ENCODE measurements around the gene STAG3.
A peak's percentile ranks its signal among the peaks of the same experiment; 100 is the strongest.
"Not testable (repeated sequence)": the region's sequence is repeated elsewhere in the genome, so short reads cannot be mapped to it uniquely, and the experiment has no call there.

STAG3 gene

DNA sequence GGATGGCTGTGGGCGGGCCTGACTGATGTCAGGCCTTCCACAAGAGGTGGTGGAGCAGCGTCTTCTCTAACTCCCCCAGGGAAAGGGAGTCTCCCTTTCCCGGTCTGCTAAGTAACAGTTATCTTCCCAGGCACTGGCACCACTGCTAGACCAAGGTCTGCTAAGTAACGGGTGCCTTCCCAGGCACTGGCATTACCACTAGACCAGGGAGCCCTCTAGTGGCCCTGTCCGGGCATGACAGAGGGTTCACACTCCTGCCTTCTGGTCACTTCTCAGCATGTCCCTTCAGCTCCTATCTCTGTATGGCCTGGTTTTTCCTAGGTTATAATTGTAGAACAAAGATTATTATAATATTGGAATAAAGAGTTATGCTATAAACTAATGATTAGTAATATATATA, 40.2 kb downstream of the STAG3 start:
- DNase-seq: peak; percentile 79

DNA sequence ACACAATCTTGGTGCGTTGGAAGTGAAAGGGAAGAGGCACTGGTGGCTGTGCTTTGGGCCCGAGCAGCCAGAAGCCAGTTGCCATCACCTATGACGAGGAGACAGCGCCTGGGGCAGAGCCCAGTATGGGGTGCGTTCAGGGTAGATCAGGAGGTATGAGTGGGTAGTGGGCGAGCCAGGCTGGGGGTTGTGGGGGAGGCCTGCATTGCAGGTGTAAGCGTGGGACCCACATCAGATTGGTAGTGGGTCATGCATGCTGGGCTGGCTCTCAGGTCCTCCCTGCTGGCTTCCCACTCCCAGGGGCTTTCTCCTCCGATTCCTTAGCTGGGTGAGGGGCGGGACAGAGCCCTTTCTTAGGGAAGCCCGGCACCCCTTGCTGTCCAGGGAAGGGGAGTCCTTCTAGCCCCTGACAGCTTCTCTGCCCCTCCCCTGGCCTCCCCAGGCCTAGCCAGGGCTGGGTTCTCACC, 41.6 kb downstream of the STAG3 start:
- DNase-seq: no peak

DNA sequence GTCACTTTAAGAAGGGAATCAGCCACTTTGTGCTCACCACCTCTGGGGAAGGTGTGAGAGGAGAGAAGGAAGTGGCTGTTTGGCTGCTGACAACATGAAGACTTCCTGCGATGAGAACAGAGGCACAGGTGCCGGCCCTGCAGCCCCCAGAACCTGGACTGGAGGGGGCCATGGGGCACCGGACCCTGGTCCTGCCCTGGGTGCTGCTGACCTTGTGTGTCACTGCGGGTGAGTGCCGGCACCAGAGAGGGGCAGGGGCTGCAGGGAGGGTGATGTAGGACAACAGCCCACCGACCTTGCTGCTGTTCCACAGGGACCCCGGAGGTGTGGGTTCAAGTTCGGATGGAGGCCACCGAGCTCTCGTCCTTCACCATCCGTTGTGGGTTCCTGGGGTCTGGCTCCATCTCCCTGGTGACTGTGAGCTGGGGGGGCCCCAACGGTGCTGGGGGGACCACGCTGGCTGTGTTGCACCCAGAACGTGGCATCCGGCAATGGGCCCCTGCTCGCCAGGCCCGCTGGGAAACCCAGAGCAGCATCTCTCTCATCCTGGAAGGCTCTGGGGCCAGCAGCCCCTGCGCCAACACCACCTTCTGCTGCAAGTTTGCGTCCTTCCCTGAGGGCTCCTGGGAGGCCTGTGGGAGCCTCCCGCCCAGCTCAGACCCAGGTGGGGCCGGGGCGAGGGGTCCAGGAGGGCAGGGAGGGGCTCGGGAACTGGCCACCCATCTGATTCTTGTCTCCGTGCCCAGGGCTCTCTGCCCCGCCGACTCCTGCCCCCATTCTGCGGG, 42.3 kb downstream of the STAG3 start, which contains the start of gene PVRIG:
TSS of gene PVRIG (plus strand) at position 149 of the 785 bp plus-strand sequence. CDS start at position 171, 22 bp downstream.
- DNase-seq: not testable (repeated sequence)

DNA sequence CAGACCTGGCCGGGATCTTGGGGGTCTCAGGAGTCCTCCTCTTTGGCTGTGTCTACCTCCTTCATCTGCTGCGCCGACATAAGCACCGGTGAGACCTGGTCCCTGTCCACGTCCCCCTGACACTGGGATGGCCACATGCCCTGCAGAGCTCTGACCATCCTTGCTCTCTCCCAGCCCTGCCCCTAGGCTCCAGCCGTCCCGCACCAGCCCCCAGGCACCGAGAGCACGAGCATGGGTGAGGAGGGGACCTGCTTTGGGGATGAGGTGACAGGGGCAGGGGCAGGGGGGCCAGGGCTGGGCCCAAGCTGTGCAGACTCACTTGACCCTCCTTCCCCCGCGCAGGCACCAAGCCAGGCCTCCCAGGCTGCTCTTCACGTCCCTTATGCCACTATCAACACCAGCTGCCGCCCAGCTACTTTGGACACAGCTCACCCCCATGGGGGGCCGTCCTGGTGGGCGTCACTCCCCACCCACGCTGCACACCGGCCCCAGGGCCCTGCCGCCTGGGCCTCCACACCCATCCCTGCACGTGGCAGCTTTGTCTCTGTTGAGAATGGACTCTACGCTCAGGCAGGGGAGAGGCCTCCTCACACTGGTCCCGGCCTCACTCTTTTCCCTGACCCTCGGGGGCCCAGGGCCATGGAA, 43.0 kb downstream of the STAG3 start:
- no peak for DNase-seq

DNA sequence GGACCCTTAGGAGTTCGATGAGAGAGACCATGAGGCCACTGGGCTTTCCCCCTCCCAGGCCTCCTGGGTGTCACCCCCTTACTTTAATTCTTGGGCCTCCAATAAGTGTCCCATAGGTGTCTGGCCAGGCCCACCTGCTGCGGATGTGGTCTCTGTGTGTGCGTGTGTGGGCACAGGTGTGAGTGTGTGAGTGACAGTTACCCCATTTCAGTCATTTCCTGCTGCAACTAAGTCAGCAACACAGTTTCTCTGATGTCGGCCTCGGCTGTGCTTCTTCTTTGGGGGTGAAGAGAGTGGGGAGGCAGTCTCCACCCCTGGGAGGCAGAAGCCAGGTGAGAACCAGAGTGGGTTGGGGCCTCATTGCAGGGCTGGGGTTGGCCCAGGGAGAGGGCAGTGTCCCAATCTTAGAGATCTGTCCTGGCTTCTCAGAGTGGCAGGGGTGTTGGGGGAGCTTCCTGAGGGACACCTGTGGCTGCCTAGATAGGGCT, 43.6 kb downstream of the STAG3 start:
- DNase-seq: peak; percentile 84

DNA sequence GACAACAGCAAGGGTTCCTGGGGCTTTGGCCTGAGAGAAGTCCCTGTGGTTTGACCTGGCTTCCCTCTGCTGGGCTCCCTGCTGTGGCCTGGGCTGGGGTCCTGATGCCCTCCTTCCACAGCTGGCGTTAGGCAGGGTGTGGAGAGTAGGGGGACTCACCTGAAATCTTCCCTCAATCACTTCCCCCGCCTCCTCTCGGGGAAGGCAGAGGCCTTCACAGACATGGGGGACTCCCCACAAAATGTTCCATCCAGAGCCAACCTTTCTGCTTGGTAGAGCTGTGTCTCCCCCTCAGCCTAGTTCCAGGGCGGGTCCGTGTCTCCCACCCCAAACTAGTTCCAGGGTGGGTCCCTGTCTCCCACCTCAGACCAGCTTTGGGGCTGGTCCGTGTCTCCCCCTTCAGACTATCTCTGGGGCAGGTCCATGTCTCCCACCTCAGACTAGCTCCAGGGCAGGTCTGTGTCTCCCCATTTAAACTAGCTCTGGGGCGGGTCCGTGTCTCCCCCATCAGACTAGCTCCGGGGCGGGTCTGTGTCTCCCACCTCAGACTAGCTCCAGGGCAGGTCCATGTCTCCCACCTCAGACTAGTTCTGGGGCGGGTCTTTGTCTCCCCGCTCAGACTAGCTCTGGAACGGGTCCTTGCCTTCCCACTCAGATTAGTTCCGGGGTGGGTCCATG, 44.2 kb downstream of the STAG3 start:
- no peak for DNase-seq

DNA sequence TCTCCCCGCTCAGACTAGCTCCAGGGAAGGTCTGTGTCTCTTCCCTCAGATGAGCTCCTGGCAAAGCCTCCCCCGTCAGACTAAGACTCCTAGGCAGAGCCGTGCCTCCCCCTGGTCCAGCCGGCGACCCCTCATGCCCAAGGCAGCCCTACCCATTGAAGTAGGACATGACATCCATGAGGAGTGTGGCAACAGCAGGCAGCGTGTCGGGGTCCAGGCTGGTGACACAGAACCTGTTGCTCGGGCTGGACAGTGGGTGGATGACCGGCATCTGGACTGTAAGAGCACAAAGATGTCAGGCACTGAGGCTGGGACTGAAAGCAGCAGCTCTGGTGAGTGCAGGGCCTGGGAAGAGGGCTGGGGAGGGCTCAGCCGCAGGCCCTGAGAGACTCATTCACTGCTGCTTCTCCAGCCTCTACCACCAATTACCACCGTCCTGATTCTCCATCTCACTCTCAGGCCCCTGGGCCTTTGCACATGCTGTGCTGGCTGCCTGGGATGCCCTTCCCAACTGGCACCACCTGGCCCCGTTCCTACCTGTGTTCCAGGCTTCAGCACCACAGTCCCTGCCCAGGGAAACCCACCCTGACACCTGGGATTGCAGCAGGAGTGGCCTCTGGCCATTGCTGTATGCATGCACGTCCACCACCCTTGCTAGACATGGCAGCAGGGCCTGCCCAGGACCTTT, 44.9 kb downstream of the STAG3 start:
- no peak for DNase-seq

DNA sequence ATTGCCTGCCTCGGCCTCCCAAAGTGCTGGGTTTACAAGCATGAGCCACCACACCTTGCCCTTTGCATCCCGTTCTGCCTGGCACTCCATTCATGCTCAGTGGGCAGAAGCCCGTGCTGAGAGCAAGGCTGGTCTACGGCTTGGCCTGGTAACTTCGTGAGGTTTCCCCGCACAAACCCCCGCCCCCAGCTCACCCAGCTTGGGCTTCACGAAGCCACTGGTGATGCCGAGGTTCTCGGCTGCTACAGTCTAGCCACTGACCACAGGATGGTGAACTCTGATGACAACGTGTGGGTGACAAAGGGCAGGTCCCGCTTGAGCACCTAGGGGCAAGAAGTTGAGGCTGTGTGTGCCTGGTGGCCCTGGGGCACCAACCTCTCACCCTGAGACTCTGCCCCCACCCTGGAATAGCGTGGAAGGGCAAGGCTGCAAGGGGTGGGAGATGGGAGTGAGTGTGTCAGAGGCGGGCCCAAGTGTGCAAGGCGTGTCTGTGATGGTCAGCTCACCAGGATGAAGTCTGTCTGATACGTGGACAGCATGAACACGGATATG, 45.7 kb downstream of the STAG3 start:
- DNase-seq: not testable (repeated sequence)

DNA sequence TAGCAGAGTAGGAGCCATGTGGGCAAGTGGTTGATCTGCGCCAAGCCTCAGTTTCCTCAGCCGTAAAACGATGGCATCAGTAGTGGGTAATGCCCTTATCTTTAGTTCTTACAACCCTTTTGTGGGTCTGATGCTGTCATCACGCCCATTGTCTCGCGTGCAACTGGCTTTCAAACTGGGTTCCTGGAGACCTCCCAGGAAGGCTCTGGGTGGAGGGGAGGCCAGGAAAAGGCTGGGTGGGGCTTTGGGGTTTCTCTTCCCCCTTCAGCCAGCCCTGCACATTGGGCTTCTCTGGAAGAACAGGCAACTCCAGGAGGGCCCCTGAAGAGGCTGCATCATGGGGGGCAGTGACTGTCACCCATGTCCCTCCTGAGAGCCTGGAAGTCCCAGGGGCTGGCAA, 47.2 kb downstream of the STAG3 start:
- not testable (repeated sequence) for DNase-seq

DNA sequence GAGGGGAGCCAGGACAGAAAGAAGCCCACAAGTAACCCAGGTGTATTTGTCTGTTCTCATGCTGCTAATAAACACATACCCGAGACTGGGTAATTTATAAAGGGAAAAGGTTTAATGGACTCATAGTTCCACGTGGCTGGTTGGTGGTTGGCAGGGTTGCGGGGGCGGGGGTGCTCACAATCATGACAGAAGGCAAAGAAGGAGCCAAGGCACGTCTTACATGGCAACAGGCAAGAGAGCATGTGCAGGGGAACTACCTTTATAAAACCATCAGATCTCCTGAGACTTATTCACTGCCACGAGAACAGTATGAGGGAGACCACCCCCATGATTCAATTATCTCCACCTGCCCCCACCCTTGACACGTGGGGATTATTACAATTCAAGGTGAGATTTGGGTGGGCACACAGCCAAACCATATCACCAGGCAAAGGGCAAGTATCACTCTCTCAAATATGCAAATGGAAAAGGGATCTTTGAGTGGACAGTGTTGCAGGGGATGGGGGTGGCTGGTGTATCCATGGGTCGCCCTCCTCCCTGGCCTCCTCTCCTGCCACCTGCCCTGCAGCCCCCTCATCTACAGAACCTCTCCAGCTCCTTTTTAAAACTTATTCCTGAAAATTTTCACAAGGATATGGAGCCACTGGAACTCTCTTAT, 57.1 kb downstream of the STAG3 start:
- DNase-seq: not testable (repeated sequence)

DNA sequence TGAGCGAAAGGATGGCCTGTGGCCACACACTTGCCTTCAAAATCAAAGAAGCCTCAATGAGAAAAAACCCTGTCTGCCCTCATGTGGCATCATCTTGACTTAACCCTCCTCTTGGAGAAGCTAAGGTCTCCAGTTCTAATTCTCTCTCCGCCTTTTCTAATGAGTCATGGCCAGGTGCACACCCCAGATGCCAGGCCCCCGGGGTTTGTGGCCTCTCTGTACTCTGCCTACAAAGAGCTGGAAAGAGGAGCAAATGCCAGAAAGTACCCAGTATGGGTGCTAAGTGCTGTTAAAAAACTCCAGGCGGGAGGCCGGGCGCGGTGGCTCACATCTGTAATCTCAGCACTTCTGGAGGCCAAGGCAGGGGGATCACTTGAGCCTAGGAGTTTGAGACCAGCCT, 62.3 kb downstream of the STAG3 start:
- not testable (repeated sequence) for DNase-seq

DNA sequence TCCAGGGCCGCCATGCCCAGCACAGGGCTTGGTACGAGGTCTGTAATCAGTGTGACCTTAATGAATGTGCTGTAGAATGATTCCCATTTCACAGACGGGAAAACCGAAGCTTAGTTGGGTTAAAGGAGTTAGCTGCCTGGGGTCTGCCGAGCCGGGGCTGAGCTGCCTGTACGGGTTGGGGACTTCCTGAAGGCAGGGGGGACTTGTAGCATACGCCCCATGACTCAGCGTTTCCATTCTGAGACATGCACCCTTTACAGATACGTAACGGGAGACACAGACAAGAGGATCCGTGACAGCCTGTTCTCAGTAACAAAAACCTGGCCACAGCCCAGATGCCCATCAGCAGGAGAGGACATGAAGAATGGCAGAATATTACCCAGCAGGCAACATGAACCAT, 65.7 kb downstream of the STAG3 start:
- DNase-seq: peak; percentile 58

DNA sequence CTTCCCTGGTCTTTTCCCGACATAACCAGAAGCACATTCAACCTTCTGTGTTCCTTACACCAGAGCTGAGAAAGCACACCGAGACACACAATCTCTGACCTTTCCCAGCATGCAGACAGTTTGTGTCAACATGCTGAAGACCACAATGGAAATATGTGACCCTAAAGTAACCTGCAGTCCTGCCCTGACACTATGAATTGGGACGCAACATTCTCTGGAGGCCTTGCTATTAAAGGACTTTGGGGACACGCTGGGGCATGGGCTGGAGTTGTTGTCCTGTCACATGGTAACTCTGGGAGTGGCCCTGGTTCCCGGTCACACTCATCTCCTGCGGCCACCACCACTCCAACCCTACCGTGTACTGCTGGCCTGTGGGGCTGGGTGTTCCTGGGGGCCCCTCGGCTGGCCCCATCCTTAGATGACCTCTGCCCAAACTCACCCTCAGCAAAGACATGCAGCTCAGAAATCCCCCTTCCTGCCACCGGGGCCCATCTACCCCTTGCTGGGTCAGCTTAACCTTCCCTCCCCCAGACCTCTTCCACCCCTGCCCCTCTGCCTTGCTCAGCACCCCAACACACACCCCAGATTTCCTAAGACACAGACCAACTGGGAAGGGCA, 67.4 kb downstream of the STAG3 start:
- not testable (repeated sequence) for DNase-seq

DNA sequence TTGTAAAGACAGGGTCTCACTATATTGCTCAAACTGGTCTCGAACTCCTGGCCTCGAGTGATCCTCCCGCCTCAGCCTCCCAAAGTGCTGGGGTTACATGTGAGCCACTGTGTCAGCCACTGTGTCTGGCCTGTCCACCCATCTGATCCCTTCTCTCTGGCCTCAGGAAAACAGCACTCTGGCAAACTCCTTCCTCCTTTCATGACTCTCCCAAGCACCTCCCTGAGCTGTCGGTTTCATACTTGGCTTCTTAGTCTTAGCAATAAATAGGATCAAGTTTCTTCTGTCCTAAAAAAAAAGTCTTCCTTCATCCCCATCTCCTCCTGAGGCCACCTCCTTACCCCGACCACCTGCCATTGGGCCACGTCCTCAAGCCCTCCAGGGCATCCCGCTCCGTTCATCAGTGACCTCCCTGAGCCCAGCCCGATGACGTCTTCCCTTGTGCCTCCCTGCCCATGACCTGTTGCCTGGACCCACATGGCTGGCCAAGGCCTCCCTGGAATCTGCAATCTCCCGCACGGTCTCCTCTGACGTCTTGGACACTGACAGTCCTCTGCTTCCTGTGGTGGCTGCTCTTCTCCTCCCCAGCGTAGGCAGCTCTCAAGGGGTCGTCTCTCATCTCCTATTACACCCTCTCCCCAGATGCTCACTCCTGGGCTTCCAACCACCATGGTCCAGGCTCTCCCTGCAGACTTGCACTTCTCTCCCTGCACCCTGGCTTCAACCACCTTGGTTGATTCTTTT, 68.6 kb downstream of the STAG3 start:
- not testable (repeated sequence) for DNase-seq

DNA sequence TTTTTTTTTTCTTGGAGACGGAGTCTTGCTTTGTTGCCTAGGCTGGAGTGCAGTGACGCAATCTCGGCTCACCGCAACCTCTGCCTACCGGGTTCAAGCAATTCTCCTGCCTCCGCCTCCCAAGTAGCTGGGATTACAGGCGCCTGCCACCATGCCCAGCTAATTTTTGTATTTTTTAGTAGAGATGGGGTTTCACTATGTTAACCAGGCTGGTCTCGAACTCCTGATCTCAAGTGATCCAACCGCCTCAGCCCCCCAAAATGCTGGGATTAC, 69.1 kb downstream of the STAG3 start:
- DNase-seq: not testable (repeated sequence)

DNA sequence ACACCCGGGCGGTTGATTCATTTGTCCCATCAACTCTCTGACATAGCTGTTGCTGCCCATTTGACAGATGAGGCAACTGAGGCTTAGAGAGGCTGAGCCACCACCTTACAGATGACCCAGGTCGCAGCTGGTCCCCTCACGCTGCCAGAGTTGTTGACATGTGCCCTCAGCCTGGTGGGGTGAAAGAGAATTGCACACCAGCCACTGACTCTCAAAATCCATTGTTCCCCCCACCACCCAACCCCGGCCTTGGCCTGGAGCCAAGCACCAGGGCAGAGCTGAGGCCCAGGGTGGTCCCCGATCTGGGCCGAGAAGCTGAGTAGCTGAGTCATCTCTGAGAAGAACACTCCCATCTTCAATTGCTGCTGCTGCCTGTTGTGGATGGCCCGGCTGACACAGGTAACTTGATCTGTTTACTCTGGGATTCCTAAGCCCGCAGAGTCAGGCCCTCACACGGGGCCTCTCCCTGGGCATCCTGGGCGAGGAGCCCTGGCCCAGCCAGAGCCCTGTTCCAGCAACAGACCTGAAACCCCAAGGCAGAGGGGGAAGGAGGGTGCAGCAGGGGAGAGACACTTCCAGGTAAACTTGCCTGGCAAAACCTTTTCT, 69.5 kb downstream of the STAG3 start:
- DNase-seq: no peak

DNA sequence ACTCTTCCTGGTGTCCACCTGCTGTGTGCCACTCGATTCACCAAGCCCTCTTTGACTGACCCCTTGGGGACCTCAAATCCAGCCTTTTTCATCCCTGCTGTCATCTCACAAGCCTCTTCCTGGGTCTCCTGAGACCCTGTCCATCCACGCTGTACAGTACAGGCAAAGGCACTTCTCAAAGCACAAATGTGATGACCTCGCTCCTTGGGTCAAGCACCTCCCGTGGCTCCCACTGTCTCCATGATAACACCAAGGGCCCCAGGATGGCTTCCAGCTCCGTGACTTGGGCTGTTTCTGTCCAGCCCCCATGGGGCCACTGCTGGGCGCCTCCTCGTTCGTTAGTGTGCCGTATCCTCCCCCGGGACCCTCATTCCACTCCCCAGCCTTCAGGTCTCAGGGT, 70.8 kb downstream of the STAG3 start:
- DNase-seq: no peak

DNA sequence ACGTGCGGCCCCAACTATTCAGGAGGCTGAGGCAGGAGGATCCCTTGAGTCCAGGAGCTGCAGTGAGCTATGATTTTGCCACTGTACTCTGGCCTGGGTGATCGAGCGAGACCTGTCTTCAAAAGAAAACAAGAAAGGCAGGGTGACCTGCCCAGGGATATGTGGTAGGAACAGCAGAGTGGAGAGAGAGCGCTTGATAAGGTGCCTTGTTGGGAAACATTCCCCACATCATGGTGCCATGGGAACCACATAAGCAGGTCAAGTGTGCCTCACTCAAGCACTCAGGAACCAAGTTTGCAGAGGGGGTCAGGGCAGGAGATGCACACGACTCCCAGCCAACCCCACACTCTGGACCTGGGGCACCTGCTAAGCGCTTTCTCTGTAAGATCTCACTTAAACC, 79.3 kb downstream of the STAG3 start:
- DNase-seq: no peak

DNA sequence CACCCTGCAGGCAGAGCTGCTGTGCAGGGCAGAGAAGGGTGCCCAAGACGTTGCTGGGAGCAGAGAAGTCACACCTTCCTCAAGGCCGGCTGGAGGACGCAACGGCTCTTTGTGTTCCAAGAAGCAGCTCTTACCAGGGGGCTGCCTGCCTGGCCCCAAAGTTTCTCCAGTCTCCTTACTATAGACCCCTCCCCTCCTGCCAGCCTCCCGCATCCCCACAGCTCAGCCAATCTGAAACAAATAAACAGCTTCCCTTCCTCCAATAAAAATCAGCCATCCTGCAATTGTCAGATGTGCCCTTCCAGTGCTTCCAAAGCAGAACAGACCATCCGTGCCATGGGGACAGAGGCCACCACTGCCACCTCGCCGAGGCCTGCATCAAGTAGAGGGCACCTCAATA, 82.3 kb downstream of the STAG3 start:
- DNase-seq: not testable (repeated sequence)

DNA sequence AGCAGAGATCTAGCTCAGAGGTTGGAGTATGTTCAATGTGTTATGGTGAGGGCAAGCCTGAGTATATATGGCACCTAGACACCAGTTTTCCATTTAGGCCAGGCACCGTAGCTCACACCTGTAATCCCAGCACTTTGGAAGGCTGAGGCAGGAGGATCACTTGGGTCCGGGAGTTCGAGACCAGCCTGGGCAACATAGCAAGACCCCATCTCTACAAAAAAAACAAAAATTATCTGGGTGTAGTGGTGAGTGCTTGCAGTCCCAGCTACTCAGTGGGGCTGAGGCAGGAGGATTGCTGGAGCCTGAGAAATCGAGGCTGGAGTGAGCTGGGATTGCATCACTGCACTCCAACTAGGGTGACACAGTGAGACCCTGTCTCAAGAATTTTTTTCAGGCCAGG, 85.2 kb downstream of the STAG3 start:
- DNase-seq: not testable (repeated sequence)
